CD8-positive, alpha-beta memory T cell (primary cell): ENCODE data around the gene PLK4. TPM values are rescaled to one million over a fixed set of nuclear protein-coding genes. Genes with fewer than 3 reads are reported as not detected.

Experiments used
- polyA plus RNA-seq: library from polyadenylated mRNA; unstranded; fragments of 300-500 nt; fragmentation: Illumina TruSeq; gene quantifications from one replicate; pipeline ENCODE4 v1.2.3, GENCODE V29; 2021
- total RNA-seq, 2 experiments: library from RNA; stranded (reverse); gene quantifications; one replicate each; pipeline ENCODE4 v1.2.3, GENCODE V29; 2021

The PLK4 gene
- total and polyA plus RNA-seq, 3 experiments from 2014 or later, result 1.8 to 32.6 (median 29.1) TPM

Other genes with a start within 250 kb of the PLK4 start
- gene INTU, start 247.9 kb upstream of the PLK4 start, total RNA-seq, result under 1 TPM; 0.13 to 0.38 TPM
- gene INTU, start 247.9 kb upstream of the PLK4 start, polyA plus RNA-seq, result not detected
- not detected for gene SLC25A31, start 150.5 kb upstream of the PLK4 start, total RNA-seq
- not detected for gene SLC25A31, start 150.5 kb upstream of the PLK4 start, polyA plus RNA-seq
- gene HSPA4L, start 98.6 kb upstream of the PLK4 start, total RNA-seq, result under 1 TPM; 0.50 to 0.55 TPM
- gene HSPA4L, start 98.6 kb upstream of the PLK4 start, polyA plus RNA-seq, result not detected
- gene MFSD8, start 84.3 kb downstream of the PLK4 start, total RNA-seq, result 10 to 100 TPM; 17.8 to 23.4 TPM
- 5.3 TPM for gene MFSD8, start 84.3 kb downstream of the PLK4 start, polyA plus RNA-seq
- 10 to 100 TPM; 13.0 to 14.2 TPM for gene ABHD18, start 84.5 kb downstream of the PLK4 start, total RNA-seq
- gene ABHD18, start 84.5 kb downstream of the PLK4 start, polyA plus RNA-seq, result 12.7 TPM
- 10 to 100 TPM; 20.3 to 22.0 TPM for gene LARP1B, start 180.4 kb downstream of the PLK4 start, total RNA-seq
- 6.8 TPM for gene LARP1B, start 180.4 kb downstream of the PLK4 start, polyA plus RNA-seq